K562 (cell line): ENCODE measurements around the gene GNGT2. TPM values are rescaled to one million over a fixed set of nuclear protein-coding genes. Genes with fewer than 3 reads are reported as not detected.

Source experiments
- BRD9 ChIP-seq: fragments of 450-650 bp; IDR thresholded peaks from 2 replicates; pipeline ENCODE4 v1.6.1; 2018; ENCODE audit warnings: low read depth; ENCODE audit not compliant: partially characterized antibody
- HMGN3 ChIP-seq: IDR thresholded peaks from 2 replicates; pipeline ENCODE4 v1.6.1; 2011; ENCODE audit warnings: borderline replicate concordance, low read depth, mild to moderate bottlenecking, mixed read lengths, low read length; ENCODE audit not compliant: insufficient read length; ENCODE audit errors: extremely low read depth
- ILF3 ChIP-seq: fragments of 450-650 bp; IDR thresholded peaks from 2 replicates; pipeline ENCODE4 v1.6.1; 2018; ENCODE audit warnings: antibody characterized with exemption, mild to moderate bottlenecking, moderate library complexity, borderline replicate concordance
- MAFK ChIP-seq: IDR thresholded peaks from 2 replicates; pipeline ENCODE4 v1.6.1; 2011; ENCODE audit warnings: low read length, improper control_type of control experiment
- MLX ChIP-seq, 2 experiments: fragments of 450-650 bp in 1 of 2; sonication (generic) in 1 of 2; formaldehyde crosslinking; conservative IDR thresholded peaks; 2 replicates each; pipeline versions ENCODE4 v1.4.0 to v1.8.1; 2020 to 2022; ENCODE audit warnings: mild to moderate bottlenecking in 1 of 2, missing genetic modification reagents in 1 of 2
- NR4A1 ChIP-seq, 2 experiments: fragments of 250-450 bp in 1 of 2; fragments of 450-650 bp in 1 of 2; sonication (Bioruptor Pico) in 1 of 2; IDR thresholded peaks; 2 replicates each; pipeline versions ENCODE4 v1.4.0 to v1.6.1; 2016 to 2020; ENCODE audit warnings: mild to moderate bottlenecking in 2 of 2, missing compliant biosample characterization in 1 of 2, missing genetic modification characterization in 1 of 2, moderate library complexity in 1 of 2
- PCBP1 ChIP-seq: fragments of 200-400 bp; formaldehyde crosslinking; IDR thresholded peaks from 2 replicates; pipeline ENCODE4 v1.6.1; 2018; ENCODE audit warnings: mild to moderate bottlenecking, low read depth, low read length; ENCODE audit not compliant: poor library complexity, severe bottlenecking
- RAD21 ChIP-seq, 2 experiments: fragments of 250-450 bp in 1 of 2; fragments of 450-650 bp in 1 of 2; sonication (Bioruptor Pico) in 1 of 2; formaldehyde crosslinking in 1 of 2; IDR thresholded peaks in 1 of 2; conservative IDR thresholded peaks in 1 of 2; 2 replicates each; pipeline versions ENCODE4 v1.4.0 to v1.8.0; 2020 to 2022; ENCODE audit warnings: mild to moderate bottlenecking in 2 of 2, moderate library complexity in 1 of 2
- RCOR1 ChIP-seq, 2 experiments: IDR thresholded peaks; 2 replicates each; pipeline ENCODE4 v1.6.1; 2012; ENCODE audit warnings: low read depth in 2 of 2, low read length in 2 of 2, borderline replicate concordance in 1 of 2, improper control_type of control experiment in 1 of 2
- SMARCB1 ChIP-seq: IDR thresholded peaks from 2 replicates; pipeline ENCODE4 v1.6.1; 2011; ENCODE audit warnings: improper control_type of control experiment, low read depth; ENCODE audit not compliant: insufficient read length
- TBP ChIP-seq: optimal IDR thresholded peaks from 2 replicates; pipeline ENCODE3; 2011; ENCODE audit warnings: low read depth, low read length, improper control_type of control experiment
- TEAD1 ChIP-seq, 2 experiments: fragments of 450-650 bp in 1 of 2; sonication (generic) in 1 of 2; formaldehyde crosslinking; IDR thresholded peaks; 2 replicates each; pipeline versions ENCODE4 v1.4.0 to v1.8.0; 2020 to 2022; ENCODE audit warnings: mild to moderate bottlenecking in 2 of 2, missing genetic modification reagents in 1 of 2
- ZBTB12 ChIP-seq: fragments of 250-450 bp; sonication (Bioruptor Pico); IDR thresholded peaks from 2 replicates; pipeline ENCODE4 v1.4.0; 2020
- ZZZ3 ChIP-seq: fragments of 450-650 bp; IDR thresholded peaks from 2 replicates; pipeline ENCODE4 v1.6.1; 2016; ENCODE audit warnings: antibody characterized with exemption, mild to moderate bottlenecking, moderate library complexity
- polyA plus RNA-seq, 8 experiments: library from polyadenylated mRNA; depleted of rRNA in 4 of 8; stranded (reverse) in 5 of 8; unstranded in 3 of 8; fragments of >200 nt; fragmentation: Nextera tagmentation in 2 of 8; fragmentation: Illumina TruSeq in 1 of 8; extraction: Ambion mirVana in 2 of 8; extraction: Trizol in 1 of 8; gene quantifications; 2 replicates each; pipeline versions ENCODE4 v1.2.1 to v1.2.3, GENCODE V29; 2011 to 2014; ENCODE audit warnings: inconsistent platforms in 1 of 8, missing spikeins in 1 of 8
- total RNA-seq, 7 experiments: library from RNA; depleted of rRNA in 6 of 7; stranded (reverse); fragments of >200 nt in 6 of 7; fragmentation: Illumina TruSeq in 2 of 7; extraction: Trizol in 2 of 7; gene quantifications; 2 replicates each; pipeline versions ENCODE4 v1.2.1 to v1.2.3, GENCODE V29; 2011 to 2021; ENCODE audit warnings: low replicate concordance in 1 of 7

The GNGT2 gene
- total and polyA plus RNA-seq, 9 of the 15 experiments (the other 6 are each of a cell fraction or from before 2014, with no cell fraction given): not detected

- TF ChIP-seq HMGN3 (no peak), ILF3 (no peak), TEAD1 (CRISPR knock-in tag; IDR thresholded peaks at IDR 0.05) (peak in 1 of 2 experiments; percentile 45; a peak in 1 of 4 replicates), PCBP1 (no peak), BRD9 (no peak), NR4A1 (CRISPR knock-in tag; IDR thresholded peaks at IDR 0.05) (no peak), NR4A1 (tag; IDR thresholded peaks at IDR 0.05) (no peak), MAFK (0 out of 2 replicates have a peak, but pooled peaks have one; percentile 3), SMARCB1 (no peak), TBP (no peak), MLX (CRISPR knock-in tag; conservative IDR thresholded peaks at IDR 0.05) (no peak), ZZZ3 (no peak), ZBTB12 (CRISPR knock-in tag) (0 out of 2 replicates have a peak, but pooled peaks have one; percentile 9), RCOR1 (IDR thresholded peaks at IDR 0.05; ENCODE audit: borderline replicate concordance in 1 of 2, low read depth in 2 of 2, low read length in 2 of 2) (peak in 1 of 2 experiments; percentile 49; a peak in 1 of 4 replicates), RAD21 (CRISPR knock-in tag; conservative IDR thresholded peaks at IDR 0.05 in 1 of 2, IDR thresholded peaks at IDR 0.05 in 1 of 2) (peak; percentile 71 to 83)
These were observed 17.3 kb upstream of the GNGT2 start (continued) for GRCh38 chr17:49227436-49228261.
